ENCODE measurements around the gene CACNA2D1.

The CACNA2D1 gene

DNA sequence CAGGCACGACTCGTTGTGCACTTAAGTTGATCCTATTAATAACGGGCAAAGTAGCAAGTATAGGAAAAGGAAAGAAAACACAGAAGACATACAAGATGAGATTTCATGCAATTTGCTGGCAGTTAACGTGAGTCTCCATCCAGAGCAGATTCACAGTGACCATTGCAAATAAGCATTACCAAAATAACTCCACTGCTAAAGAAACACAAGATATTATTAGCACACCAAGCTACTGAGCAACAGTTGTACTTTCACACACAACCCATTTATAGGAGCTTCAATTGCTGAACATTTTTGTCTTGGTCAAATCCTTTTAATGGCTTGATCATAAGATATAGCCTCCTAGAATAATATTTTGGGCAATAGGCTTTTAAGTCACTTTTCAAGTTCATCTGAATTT lies 486.1 kb downstream of the CACNA2D1 start:
- peak in 1 of 2 donors; percentile 11 for DNase-seq (ENCODE audit: low read depth in 2 of 2)
- TF ChIP-seq, protein P1, sequence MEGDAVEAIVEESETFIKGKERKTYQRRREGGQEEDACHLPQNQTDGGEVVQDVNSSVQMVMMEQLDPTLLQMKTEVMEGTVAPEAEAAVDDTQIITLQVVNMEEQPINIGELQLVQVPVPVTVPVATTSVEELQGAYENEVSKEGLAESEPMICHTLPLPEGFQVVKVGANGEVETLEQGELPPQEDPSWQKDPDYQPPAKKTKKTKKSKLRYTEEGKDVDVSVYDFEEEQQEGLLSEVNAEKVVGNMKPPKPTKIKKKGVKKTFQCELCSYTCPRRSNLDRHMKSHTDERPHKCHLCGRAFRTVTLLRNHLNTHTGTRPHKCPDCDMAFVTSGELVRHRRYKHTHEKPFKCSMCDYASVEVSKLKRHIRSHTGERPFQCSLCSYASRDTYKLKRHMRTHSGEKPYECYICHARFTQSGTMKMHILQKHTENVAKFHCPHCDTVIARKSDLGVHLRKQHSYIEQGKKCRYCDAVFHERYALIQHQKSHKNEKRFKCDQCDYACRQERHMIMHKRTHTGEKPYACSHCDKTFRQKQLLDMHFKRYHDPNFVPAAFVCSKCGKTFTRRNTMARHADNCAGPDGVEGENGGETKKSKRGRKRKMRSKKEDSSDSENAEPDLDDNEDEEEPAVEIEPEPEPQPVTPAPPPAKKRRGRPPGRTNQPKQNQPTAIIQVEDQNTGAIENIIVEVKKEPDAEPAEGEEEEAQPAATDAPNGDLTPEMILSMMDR (IDR thresholded peaks at IDR 0.05; ENCODE audit: low read depth, low read length): no peak
- no peak overlapping the region for H3K4me3 ChIP-seq (replicated peaks in 1 of 2; ENCODE audit: low read depth in 2 of 2, low read length in 2 of 2)

DNA sequence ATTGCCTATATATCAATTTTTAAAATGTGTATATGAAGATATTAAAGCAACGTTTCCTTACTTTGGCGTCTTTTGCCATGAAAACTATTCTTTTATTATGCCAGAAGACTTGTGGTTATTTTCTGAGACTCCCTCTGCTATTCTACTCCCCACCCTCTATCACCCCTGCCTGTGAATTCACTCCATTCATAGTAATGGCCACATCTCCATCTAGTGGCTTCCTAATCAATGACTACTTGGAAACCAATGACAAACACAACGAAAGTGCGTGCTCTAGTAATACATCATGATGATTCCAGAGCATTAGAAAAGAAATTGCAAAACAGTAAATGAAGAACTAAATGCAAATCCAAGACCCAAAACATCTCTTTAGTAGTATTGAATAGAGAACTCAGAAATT lies 487.1 kb downstream of the CACNA2D1 start:
- TF ChIP-seq, protein P1 (IDR thresholded peaks at IDR 0.05; ENCODE audit: low read depth, low read length): peak; percentile 58
- no peak overlapping the region for H3K4me3 ChIP-seq (replicated peaks in 1 of 2; ENCODE audit: low read depth in 2 of 2, low read length in 2 of 2)
- peak; percentile 84 to 85 for DNase-seq (ENCODE audit: low read depth in 2 of 2)

- no peak overlapping the region for H3K4me3 ChIP-seq (replicated peaks in 1 of 2; ENCODE audit: low read depth in 2 of 2, low read length in 2 of 2)
- TF ChIP-seq, protein P1 (IDR thresholded peaks at IDR 0.05; ENCODE audit: low read depth, low read length): no peak
Observed at GRCh38 chr7:81949306-81949705, 494.3 kb downstream of the CACNA2D1 start.

GRCh38 chr7:81944058-81944457 lies 499.5 kb downstream of the CACNA2D1 start:
- H3K4me3 ChIP-seq (replicated peaks in 1 of 2; ENCODE audit: low read depth in 2 of 2, low read length in 2 of 2): no peak overlapping the region
- peak; percentile 22 to 71 for DNase-seq (ENCODE audit: low read depth in 2 of 2)
- TF ChIP-seq, protein P1 (IDR thresholded peaks at IDR 0.05; ENCODE audit: low read depth, low read length): no peak

More at GRCh38 chr7:81949306-81949705, 494.3 kb downstream of the CACNA2D1 start:
- peak; percentile 21 to 26 for DNase-seq (ENCODE audit: low read depth in 2 of 2)

DNA sequence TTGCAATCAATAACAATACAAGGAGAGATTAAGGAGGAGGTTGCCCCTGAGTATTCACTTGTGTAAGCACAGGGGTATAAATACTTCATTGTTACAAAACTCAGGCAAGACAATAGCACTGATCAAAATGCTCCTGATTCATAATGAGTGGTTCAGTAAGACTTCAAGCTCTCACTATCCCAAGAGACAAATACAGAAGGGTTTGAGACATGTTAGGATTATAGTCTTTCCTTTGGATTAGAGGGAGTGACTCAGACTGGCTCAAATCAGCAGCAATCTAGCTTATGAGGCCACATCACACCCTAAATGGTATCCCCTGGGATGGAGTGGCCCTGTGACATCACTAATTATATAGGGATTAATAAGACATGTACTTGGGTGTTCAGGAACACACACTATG lies 506.5 kb downstream of the CACNA2D1 start:
- TF ChIP-seq, protein P1 (IDR thresholded peaks at IDR 0.05; ENCODE audit: low read depth, low read length): no peak
- DNase-seq (ENCODE audit: low read depth in 2 of 2): peak; percentile 21 to 81

DNA sequence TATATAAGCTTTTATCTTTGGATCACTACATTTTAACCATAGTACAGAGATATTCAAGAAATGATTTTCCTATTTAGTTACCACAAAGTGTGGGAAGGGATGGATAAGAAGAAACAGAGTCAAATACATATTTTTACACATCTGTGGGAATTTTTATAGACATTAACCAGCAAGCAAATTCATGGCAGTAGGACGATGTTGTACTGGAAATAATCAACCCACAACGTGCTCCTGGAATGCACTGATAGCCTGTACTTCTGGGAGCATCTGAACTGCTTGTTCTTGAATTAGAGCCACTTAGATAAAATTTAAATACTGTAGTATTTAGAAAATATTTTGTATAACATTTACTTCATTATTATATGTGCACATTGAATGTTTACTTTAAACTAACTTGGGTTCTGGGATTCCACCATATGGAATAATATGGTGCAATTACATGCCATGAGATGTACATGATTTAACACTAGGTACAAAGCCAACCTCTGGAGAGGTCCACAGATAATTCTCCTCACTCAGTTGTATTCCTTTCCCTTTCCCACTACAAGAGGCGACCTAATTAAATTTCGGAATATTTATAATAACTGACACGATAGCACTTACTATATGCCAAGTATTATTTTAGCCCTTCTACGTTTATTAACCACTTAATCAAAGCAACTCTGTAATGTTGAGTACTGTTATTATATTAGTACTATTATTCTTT lies 508.8 kb downstream of the CACNA2D1 start:
- TF ChIP-seq, protein P1 (IDR thresholded peaks at IDR 0.05; ENCODE audit: low read depth, low read length): no peak
- peak in 1 of 2 donors; percentile 62 for DNase-seq (ENCODE audit: low read depth in 2 of 2)
- no peak overlapping the region for H3K4me3 ChIP-seq (replicated peaks in 1 of 2; ENCODE audit: low read depth in 2 of 2, low read length in 2 of 2)

More for the DNA sequence above, 506.5 kb downstream of the CACNA2D1 start:
- H3K4me3 ChIP-seq (replicated peaks in 1 of 2; ENCODE audit: low read depth in 2 of 2, low read length in 2 of 2): no peak overlapping the region
